DMS79 treated with DMSO at 0.1 percent for 48 hours (cell line): ENCODE data around the gene FAM234B.

ENCODE experiments used
- DNase-seq: peaks from one replicate; lab custom pipeline; 2025; lab: John Stamatoyannopoulos, UW

FAM234B gene

DNA sequence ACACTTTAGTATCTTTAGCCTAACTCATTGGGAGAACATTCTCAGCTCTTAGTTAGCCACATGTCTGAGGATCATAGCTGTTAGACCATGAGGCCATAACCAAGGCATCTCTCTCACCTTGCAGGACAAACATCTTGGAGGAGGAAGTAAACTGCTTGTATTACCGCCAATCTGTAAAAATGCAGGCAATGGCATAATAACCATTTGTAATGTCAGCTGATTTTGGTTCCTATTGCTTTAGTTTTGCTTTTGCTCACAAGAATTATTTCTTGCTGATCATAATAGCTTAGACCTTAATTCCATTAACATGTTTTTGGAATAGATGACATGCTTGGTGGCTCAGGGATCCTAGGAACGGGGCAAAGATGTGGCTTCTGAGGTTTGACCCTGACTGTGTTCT is 75.6 kb downstream of the FAM234B start:
- DNase-seq = no peak

DNA sequence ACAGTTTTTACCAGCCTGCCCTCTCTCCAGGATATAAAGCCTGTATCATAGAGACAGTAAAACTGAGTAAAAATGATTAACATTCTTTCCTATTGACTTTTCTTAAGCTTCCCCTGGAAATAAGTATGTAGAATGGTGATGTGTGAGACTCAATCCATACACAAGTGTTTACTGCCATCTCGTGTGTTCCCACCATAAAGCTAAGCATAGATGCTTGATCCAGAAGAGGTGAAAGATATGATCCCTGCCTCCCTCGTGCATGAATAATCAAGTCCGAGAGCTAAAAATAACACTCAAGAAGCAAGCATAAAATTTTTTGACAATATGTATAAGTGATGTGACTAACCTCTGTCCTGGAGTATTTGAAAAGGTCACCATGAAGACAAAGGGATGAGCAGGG is 76.2 kb downstream of the FAM234B start:
- DNase-seq = no peak

DNA sequence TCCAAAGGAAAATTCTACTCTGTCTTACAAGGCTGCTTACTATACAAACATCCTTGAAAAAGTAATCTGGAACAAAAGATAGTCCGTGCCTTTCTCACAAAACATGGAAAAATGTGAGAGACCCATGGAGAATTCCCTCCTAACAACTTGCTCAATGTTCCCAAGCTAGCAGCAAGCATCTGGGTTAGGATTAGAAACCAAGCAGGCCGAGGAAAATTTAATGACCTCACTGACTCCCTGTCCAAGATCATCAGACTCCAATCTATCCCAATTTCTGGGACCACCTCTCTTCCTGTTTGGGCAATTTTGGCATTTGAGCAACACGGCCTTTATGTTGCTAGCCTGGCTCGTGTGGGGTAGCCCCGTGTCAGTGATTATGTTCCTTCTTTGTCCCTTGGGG is 77.4 kb downstream of the FAM234B start:
- no peak for DNase-seq

DNA sequence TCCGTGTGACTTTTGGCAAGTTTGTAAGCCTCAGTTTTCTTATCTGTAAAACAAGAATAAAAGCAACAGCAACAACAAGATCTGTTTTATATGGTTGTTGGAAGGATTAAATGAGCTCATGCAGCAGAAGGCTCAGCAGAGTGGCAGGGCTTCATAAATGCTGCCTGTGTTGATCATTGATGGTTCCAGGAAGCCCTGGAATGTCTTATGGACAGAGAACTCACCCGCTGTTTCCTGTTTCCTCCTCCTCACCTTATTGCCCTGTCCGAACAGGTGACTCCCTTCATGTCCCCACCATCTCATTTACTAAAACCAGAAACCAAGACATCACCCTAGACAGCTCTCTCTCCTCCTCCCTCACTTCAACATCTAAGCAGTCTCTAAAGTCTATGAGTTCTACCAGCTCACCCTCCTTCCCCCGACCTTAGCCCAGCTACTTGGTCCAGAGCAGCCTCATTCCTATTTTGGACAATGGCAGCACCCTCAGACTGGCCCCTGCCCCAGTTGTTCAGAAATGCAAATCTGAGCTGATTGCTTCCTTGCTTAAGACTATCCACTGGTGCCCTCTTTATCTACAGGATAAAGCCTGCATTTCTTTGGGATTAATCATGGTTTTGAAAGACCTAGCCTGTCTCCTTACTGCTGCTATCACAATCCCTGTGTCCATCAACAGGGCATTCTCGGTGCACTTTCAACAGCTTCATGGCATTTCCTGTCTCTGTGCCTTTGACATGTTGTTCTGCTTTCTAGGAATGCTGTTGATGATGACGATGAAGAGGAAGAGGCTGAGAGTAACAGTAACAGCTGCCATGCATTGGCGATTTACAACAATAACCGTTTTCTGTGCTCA is 80.7 kb downstream of the FAM234B start:
- DNase-seq = no peak

DNA sequence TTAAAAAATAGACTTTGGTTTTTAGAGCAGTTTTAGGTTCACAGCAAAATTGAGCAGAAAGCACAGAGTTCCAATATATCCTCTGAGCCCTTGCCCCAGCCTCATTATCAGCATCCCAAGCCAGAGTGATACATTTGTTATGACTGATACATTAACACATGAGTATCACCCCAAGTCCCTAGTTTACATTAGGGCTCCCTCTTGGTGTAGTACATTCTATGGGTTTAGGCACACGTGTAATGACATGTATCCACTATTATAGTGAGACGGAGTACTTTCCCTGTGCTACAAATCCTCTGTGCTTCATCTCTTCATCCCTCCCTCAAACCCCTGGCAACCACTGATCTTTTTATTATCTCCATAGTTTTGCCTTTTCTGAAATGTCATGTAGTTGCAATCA is 81.8 kb downstream of the FAM234B start:
- DNase-seq = no peak

DNA sequence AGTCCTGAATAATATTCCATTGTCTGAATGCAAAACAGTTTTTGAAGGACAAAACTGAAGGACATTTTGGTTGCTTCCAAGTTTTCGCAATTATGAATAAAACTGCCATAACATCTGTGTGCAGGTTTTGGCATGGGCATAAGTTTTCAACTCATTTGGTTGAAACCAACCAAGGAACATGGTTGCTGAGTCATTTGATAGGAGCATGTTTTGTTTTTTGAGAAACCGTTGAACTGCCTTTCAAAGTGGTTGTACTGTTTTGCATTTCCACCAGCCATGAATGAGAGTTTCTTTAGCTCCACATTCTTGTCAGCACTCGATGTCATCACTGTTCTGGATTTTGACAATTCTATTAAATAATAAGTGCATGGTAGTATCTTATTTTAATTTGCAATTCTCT is 82.3 kb downstream of the FAM234B start:
- DNase-seq = no peak

DNA sequence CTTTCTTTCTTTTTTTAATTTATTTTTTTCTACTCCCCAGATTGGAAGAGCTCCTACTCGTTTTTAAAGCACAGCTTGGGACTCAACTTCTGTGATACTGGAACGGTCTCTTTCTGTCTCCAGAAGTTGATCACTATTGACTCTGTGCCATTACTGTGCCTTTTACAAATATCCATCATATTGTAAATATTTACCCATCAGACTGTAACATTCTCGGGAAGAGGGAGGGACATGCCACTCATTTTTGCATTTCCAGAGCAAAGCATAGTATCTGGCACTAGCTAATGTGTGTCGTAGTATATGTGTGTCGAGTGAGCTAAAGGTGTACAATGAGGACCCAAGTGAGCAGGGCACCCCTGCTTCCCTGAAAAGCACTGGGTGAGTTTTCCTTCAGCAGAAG is 83.3 kb downstream of the FAM234B start:
- DNase-seq = no peak

DNA sequence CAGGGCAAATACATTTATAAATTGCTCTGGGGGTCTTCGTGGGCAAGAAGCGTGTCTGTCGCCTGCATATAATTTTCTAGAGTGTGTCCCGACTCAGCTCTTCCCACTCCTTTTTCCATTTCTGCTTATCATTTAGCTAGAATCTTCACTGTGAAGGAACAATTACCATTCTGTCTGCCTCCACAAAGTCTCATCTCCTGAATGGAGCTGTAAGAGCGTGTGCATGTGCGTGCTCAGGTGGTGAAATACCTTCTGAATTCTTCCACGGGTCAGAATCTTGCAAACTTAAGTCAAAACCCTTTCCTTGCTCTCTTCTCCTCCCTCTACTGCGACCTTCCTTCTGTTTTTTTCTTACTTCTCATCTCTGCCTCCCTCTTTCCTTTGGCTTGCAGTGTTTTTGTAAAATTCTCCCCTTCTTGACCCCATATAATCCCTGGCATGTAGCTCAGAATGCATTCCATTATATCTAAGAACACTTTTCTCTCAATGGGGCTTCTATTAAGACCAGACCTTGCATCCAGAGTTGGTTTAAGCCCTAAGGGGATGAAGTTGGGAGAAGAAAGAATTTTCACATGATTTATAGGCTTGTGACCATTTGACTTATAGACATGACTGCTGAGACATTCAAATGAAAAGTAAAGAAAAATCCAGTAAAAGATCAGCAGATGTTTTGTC is 84.2 kb downstream of the FAM234B start:
- DNase-seq = no peak

DNA sequence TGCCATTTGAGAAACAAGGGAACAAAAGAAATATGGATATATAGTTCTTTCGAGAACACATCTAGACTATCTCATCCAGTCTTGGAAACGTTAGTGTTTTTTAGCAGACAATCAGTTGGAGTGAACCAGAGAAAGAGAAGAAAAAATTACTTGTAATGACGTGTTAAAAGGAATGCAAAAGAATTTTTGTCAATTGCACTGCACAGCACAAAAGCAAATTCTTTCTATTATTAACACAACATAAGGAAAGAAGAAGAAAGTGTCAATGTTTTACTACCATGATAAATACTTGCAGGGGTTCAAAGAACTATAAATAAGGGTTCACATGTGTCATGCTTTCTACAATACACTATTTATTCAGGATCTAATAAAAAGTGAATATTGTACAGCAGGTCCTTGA is 86.8 kb downstream of the FAM234B start:
- DNase-seq = no peak
